Dermis microvascular lymphatic vessel endothelial cell (primary cell): Measurements from ENCODE around the gene ITGA7. TPM values are rescaled to one million over a fixed set of nuclear protein-coding genes. Genes with fewer than 3 reads are reported as not detected.
"Not testable (repeated sequence)": the region's sequence is repeated elsewhere in the genome, so short reads cannot be mapped to it uniquely, and the experiment has no call there.

Source experiments
- DNase-seq, 2 donors: peaks; one replicate each; pipeline versions ENCODE4 v3.0.0 to v3.0.0-alpha.2; 2010; ENCODE audit warnings: low read depth in 2 of 2
- total RNA-seq: library from RNA; depleted of rRNA; stranded (reverse); fragments of >200 nt; gene quantifications from 2 replicates; pipeline ENCODE4 v1.2.1, GENCODE V29; 2014

The ITGA7 gene
- total RNA-seq, 1 donor from 2014 or later, result 0.26 TPM

DNA sequence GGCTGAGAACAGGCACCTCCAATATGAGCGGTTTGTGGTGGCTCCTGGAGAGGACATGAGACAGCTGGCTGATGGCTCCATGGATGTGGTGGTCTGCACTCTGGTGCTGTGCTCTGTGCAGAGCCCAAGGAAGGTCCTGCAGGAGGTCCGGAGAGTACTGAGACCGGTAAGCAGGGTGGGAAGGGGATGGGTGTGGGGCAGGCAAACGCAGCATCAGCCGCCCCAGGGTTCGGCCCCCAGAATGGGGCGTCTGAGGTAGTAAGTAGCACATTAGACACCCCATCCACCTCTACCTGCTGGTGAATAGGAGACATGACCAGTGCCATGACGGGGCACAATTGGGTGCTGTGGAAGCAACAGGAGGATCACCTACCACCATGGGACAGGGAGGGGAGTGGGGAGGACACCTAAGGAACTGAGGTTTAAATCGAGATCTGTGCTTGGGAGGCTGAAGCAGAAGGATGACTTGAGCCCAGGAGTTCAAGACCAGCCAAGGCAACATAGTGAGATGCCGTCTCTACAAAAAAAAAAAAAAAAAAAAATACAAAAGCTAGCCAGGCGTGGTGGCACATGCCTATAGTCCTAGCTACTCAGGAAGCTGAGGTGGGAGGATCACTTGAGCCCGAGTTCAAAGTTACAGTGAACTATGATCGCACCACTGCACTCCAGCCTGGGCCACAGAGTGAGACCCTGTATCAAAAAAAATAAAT is 25.5 kb downstream of the ITGA7 start:
- no peak for DNase-seq

DNA sequence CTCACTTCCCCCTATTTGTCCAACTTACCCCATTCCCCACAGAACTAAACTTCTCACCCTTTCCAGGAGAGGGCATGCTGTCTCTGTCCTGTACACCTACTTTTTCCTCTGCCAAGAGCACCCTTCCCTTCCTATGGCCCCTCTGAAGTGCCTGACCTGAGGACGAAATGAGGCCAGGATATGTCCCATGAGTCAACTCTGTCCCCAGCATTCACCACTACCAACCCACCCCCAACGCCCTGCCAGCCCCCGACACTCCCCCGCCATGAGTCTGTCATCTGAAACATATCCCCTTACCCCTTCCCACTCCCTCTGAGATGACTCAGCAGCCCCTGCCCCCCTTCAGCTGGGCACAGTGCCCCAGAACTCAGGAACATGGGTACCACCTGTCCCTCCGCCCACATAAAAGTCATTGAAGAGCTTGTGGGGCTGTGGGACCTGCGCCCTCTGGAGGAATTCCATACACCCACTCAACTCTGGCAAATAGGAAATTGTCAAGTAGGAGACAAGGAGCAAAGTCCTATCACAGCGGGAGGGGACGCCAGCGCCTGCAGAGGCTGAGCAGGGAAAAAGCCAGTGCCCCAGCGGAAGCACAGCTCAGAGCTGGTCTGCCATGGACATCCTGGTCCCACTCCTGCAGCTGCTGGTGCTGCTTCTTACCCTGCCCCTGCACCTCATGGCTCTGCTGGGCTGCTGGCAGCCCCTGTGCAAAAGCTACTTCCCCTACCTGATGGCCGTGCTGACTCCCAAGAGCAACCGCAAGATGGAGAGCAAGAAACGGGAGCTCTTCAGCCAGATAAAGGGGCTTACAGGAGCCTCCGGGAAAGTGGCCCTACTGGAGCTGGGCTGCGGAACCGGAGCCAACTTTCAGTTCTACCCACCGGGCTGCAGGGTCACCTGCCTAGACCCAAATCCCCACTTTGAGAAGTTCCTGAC is 26.3 kb downstream of the ITGA7 start:
- DNase-seq, result peak in 1 of 2 donors; percentile 32

DNA sequence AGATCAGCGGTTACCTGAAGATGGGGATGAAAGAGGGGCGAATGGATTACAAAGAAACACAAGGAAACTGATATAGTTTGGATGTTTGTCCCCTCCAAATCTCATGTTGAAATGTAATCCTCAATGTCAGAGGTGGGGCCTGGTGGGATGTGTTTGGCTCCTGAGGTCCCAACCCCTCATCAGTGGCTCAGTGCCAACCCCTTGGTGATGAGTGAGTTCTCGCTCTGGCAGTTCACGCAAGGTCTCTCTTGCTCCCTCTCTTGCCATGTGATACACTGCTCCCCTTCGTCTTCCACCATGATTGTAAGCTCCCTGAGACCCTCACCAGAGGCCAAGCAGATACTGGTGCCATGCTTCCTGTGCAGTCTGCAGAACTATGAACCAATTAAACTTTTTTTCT is 28.0 kb downstream of the ITGA7 start:
- no peak for DNase-seq

DNA sequence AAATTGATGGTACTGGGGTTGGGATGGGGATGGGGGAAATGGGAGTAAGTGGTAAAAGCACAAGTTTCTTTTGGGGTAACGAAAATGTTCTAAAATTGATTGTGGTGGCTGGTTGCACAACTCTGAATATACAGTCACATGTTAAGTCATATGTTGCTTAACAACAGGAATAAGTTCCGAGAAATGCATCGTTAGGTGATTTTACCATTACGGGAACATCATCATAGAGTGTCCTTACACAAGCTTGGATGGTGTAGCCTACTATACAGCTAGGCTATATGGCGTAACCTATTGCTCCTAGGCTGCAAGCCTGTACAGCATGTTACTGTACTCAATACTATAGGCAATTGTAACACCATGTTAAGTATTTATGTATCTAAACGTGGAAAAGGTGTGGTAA is 31.0 kb downstream of the ITGA7 start:
- DNase-seq, result no peak

DNA sequence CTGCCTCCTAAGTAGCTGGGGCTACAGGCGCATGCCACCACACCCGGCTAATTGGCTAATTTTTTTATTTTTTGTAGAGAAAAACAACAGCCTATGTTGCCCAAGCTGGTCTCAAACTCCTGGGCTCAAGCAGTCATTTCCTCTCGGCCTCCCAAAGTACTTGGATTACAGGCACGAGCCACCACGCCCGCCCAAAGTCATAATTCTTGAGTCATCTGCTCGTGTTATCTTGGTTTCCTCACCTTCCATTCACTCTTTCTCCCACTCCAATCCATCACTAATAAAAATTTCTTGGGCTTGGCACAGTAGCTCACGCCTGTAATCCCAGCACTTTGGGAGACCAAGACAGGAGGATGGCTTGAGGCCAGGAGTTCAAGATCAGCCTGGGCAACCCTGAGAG is 32.0 kb downstream of the ITGA7 start:
- no peak for DNase-seq

DNA sequence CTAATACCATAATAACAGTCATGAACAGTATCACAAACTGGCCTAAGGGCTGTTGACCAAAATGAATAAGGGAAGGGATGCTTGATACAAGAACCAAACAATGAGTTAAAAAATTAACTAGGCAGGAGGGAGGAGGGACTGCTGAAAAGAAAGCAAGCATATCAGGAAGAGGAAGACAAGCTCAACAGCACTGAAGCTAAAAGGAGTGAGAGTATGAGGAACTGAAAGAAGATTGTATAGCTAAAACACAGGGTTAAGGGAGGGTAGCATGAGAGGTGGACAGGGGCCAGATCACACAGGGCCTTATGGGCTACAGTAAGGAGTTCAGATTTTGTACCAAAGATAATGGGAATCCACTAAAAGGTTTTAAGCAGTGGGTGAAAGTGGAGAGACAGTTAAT is 34.1 kb downstream of the ITGA7 start:
- no peak for DNase-seq

DNA sequence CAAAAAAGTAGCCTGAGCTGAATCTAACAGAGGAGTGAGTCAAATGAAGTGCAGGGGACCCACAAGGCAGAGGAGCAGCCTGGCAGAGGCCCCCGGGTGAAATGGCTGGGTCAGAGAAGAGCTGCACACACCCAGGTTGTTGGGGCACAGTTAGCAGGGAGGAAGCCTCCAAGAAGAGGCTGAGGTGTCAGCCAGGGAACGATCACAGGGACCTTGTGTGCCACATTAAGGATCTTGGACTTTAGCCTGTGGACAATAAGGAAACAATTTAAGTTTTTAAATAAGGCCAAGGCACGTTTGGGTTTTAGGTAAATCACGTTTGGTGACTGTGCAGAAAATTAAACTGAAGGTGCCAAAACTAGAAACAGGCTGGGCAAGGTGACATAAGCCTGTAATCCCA is 36.0 kb downstream of the ITGA7 start:
- DNase-seq, result no peak

DNA sequence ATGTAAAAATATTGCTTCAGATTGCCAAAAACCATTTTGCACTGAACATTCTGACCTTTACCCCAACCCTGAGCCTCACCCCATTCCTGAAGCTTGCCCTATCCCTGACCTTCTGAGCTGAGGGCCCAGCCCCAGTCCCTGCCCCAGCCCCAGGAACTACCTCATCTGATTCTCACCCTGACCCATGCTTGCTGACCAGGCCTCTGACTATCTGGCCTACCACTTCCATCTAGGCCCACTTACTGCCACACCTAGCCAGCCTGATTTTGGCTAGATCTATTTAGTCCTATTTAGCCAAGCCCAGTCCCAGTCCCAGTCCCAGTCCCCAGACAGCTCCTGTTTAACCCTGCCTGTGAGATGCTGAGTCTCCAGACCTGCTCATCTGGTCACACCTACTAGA is 37.4 kb downstream of the ITGA7 start:
- DNase-seq, result no peak

DNA sequence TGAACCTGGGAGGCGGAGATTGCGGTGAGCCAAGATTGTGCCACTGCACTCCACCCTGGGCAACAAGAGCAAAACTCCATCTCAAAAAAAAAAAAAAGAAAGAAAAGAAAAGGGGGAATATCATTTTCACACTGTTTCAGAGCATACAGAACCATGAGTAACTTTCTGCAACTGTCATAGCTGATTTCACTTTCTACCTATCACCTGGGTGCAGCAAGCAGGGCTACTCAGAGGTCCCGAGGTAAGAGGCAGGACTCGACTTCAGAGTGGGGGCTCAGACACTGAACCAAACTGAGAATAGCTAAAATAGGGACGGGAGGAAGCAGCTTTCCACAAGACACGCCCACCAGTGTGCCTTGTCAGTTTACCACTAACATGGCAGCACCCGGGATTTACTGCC is 41.2 kb downstream of the ITGA7 start:
- DNase-seq, result no peak

DNA sequence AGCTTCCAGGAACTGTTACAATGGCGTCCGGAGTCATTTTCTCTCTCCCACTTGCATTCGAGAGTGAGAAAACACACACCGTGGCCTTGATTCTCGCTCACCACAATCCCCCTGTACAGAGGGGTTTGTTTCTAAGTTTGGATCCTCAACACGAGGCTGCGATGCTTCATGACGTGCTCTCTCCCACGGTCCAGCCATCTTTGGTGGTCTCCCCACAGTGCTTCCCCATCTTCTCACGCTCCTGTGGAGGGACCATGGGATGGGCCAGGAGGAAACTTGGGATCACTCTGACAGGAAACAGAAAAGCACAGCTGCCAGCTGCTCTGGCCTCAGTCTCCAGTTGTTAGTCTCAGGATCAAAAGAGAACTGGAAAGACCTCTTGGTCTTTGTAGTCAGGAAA is 42.9 kb downstream of the ITGA7 start:
- DNase-seq, result no peak

DNA sequence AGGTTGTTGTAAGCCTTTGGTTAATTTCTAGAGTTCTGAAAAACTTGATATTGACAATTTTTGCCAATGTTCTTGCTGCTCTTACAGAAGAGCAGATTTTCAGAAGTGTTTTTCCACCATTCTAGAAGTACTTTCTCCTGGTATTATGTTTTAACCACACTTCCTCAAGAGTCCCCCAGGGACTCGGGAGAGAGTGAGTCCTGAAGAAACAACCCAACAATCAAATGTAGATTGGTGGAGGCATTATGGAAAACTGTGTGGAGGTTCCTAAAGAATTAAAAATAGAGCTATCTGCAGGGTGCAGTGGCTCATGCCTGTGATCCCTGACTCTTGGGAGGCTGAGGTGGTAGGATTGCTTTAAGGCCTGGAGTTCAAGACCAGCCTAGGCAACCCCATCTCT is 44.3 kb downstream of the ITGA7 start:
- DNase-seq, result no peak

DNA sequence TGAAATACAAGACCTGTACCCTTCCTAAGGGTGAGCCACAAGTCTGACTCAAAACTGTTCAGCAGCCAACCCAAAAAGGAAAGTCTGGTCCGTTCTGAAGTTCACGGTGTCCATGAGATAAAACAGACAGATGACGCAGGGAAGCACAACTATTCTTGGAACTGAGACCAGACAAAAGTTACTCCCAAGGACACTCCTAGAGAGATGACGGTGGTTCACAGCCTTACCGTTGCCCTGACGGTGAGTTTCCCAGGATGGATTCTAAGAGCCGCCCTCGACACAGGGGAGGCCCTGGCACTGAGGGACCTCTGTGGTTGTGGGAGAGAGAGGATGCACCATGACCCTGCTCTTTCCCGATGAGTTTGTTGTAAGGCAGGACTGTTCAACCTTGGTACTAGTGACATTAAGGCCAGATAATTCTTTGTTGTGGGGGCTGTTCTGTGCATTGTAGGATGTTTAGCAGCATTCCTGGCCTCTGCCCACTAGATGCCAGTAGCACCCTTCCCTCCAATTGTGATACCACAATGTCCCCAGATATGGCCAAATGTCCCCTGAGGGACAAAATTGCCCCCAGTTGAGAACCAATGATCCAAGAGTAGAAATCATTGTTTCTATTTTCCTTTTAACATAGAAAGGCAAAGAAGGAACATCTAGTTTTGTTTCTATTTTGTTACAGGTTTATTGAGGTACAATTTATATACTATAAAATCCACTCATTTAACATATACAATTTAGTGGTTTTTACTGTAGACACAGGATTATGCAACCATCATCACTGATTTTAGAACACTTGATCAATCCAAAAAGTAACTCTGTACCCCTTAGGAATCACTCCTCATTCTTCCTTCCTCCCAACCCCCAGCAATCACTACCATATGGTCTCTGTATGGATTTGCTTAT is 48.0 kb downstream of the ITGA7 start:
- peak; percentile 4 to 17 for DNase-seq

DNA sequence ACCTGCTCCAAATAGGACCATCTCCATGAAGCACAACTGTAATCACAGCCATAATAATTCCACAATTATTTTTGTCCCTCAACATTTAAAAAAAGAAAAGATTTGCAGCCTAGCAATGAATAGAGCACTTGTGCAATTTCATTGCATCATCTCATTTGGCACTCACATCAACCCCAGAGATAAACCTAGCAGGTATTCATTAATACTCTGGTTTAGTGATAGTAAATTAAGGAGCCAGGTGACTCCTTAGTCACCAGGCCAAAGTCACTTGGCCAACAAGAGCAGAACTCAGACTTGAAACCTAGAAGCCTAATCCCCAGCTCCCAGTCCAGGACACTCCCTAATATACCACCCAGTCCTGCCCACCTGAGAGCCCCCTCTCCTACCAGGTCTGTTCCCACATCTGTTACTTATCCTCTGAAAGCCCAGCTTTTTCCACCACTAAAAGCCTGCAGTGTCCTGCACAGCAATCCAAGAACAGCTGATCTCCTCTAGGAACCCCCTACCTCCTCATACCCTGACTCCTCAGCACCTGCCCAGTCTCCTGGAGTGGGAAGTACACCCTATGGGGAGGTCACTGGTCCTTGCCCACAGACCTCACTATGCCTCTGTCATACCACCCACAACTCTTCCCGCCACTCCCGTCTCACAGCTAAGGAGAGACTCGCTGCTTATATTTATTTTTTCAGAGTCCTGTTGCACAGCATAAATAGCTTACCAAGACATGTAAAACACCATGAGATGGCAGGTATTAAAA is 48.9 kb downstream of the ITGA7 start:
- no peak for DNase-seq

DNA sequence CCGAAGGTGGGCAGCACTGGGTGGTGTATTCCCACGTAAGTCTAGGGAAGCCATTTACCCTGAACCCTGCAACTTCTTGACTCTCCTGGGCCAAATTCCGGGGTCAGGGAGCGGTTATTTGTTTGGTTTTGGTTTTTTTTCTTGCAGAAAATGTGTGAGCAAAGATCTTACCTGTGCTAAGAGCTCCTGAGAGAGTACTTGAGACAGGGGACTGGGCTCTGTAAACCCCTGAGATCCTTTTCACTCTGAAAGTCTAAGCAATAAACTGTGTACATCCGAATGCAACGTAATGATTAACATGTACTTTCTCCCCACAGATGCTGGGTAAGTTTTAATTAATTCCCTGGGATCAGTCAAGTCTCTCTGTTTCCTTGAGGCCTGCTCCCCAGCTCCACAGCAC is 49.5 kb downstream of the ITGA7 start:
- no peak for DNase-seq

DNA sequence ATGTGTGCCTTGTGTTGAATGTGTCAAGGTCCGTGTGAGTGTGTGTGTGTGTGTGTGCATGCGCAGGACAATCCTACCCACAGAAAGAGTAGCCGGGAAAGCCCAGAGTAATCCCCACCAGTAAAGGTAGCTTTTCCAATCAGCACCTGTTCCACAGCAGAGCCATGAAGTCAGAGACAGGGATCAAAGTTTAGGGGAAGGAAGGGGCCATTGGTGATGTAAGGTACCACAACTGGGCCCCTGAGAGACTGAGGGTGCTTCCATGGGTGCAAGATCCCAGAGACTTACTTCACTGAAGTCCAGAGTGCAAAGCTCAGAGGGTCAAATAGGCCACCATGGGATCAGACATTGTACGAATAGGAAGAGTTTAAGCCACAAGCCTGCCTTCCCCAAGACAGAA is 50.5 kb downstream of the ITGA7 start:
- no peak for DNase-seq

DNA sequence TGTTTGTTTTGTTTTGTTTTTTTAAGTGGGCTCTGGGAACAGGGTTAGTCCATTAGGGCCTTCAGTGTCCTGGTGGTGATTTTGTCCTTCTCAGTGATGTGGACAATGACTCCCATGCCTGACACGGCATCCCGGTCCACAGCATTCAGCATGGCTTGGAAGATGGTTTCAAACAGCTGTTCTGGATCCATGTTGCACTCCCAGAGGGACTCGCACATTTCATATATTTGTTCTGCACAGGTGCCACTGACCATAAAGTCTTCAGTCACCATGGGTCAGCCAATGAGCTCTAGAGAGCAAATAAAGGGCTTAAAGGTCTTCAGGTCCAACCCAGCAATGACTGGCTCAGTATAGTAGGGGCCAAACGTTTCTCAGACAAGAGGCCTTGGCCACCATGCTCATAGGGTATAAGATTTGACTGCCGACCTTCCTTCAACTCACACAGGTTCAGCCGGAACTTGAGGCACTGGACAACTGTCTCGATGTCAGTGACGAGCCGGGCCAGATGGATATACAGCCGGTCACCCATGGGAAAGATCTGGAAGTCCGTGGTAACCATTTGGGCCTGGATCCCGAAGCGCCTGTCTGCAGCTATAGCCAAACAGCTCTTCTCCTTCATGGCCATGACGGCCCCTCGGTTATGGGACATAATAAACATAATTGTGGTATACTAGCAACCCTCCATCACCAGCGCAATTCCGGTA is 53.0 kb downstream of the ITGA7 start:
- DNase-seq, result no peak

DNA sequence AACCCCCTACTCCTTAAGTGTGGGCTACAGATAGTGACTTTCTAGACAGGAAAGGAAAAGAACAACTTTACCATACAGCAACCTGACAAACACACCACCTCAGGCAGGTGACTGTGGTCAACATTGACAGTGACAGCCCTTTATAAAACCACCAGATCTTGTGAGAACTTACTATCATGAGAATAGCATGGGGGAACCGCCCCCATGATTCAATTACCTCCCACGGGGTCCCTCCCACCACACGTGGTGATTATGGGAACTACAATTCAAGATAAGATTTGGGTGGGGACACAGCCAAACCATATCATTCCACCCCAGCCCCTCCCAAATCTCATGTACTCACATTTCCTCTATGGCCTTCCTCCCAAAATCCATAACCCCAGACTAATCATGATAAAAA is 54.7 kb downstream of the ITGA7 start:
- no peak for DNase-seq

DNA sequence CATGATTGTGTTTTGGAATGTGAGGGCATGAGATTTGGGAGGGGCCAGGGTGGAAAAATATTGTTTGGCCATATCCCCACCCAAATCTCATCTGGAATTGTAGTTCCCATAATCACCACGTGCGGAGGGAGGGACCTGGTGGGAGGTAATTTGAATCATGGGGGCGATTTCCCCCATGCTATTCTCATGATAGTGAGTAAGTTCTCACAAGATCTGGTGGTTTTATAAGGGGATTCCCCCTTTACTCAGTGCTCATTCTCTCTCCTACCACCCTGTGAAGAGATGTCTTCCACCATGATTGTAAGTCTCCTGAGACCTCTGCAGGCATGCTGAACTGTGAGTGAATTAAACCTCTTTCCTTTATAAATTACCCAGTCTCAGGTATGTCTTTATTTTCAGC is 55.4 kb downstream of the ITGA7 start:
- no peak for DNase-seq

DNA sequence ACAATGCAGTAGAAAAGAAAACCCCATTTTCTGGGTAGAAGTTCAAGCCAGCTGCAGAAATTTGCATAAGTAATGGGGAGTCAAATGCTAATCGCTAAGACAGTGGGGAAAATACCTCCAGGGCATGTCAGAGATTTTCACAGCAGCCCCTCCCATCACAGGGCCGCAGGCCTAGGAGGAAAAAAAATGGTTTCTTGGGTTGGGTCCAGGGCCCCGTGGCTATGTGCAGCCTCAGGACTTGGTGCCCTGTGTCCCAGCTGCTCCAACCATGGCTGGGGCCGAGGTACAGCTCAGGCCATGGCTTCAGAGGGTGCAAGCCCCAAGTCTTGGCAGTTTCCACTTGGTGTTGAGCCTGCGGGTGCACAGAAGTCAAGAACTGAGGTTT is 56.4 kb downstream of the ITGA7 start:
- no peak for DNase-seq

DNA sequence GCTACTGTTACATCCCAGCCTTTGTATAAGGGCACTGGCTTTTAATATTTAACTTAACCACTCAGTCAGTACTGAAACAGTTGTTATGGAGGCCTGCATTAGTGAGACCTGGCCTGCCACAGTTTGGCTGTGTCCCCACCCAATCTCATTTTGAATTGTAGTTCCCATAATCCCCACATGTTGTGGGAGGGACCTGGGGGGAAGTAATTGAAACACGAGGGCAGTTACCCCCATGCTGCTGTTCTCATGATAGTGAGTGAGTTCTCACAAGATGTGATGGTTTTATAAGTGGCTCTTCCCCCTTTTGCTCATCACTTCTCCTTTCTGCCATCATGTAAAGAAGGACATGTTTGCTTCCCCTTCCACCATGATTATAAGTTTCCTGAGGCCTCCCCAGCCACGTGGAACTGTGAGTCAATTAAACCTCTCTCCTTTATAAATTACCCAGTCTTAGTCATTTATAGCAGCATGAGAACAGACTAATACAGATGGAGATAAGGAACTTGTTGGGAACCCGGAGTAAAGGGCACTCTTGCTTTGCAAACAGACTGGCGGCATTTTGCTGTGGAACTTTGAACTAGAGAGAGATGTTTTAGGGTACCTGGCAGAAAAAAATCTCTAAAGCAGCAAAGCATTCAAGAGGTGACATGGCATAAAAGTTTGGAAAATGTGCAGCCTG is 56.9 kb downstream of the ITGA7 start:
- DNase-seq, result not testable (repeated sequence)
